ENCODE measurements around the gene NR3C2.

The NR3C2 gene

DNA sequence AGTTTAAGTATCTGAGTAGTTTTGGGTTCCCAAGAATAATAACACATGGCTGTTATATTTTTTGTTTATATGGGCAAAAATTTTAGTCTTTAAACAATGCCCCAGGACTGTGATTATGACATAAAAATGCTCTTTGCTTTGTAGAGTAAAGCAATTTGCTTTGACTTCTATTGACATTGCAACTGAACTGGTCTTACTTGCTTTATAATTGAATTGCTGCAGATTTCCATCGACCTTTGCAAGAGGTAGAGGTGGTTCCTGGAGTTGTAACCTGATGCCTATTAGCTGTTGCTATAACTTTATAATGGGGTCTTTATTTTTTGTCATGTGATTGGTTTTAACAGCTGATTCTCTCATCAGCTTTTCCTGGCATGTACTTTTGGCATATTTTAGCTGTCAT is 407.4 kb downstream of the NR3C2 start:
- ChIA-PET CTCF (interaction anchor here (0.9 to 1.2 kb wide), 2 partner anchors 10 to 30 kb away, joined by 3 read pairs; no protein-coding TSS in a partner anchor), POLR2A (no interaction called here)
- DNase-seq (ENCODE audit: low read depth, low spot score) = no peak
- no peak overlapping the region for H3K4me3 ChIP-seq (ENCODE audit: low read depth, low read length)
- TF ChIP-seq, protein P1, sequence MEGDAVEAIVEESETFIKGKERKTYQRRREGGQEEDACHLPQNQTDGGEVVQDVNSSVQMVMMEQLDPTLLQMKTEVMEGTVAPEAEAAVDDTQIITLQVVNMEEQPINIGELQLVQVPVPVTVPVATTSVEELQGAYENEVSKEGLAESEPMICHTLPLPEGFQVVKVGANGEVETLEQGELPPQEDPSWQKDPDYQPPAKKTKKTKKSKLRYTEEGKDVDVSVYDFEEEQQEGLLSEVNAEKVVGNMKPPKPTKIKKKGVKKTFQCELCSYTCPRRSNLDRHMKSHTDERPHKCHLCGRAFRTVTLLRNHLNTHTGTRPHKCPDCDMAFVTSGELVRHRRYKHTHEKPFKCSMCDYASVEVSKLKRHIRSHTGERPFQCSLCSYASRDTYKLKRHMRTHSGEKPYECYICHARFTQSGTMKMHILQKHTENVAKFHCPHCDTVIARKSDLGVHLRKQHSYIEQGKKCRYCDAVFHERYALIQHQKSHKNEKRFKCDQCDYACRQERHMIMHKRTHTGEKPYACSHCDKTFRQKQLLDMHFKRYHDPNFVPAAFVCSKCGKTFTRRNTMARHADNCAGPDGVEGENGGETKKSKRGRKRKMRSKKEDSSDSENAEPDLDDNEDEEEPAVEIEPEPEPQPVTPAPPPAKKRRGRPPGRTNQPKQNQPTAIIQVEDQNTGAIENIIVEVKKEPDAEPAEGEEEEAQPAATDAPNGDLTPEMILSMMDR (IDR thresholded peaks at IDR 0.05; ENCODE audit: insufficient read depth, low read length, missing control alignments) = no peak

DNA sequence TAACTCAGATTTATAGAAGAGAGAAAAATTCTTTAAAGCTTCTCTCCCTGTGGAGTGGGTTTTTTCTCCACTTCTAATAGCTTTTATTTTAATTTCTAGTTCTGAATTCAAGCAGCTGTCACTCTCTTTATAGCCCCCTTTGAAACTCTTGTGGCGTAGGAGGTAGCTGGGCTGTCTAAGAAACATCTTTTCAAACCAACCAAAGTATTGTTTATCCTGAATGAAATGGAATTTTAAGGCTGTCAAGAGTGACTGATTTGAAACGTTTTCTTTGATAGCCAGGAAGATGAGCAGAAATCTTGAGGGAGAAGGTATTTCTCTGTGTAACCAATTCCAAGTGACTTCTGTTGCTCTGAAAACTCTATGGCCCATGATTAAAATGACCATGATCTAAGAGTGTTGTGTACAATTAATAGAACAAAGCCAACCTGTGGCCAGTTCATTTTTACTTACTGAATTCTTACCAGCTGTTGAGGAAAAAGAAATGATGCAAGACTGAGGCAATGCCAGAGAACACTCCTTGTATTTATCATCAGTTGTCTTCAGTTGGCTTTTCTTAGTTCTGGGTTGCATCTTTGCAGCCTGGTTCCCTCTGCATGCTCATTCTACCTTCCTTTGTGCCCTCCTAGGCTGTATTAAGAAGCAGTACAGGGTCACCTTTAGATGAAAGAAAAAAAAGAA is 411.9 kb downstream of the NR3C2 start:
- peak; percentile 17 for DNase-seq (ENCODE audit: low read depth, low spot score)

DNA sequence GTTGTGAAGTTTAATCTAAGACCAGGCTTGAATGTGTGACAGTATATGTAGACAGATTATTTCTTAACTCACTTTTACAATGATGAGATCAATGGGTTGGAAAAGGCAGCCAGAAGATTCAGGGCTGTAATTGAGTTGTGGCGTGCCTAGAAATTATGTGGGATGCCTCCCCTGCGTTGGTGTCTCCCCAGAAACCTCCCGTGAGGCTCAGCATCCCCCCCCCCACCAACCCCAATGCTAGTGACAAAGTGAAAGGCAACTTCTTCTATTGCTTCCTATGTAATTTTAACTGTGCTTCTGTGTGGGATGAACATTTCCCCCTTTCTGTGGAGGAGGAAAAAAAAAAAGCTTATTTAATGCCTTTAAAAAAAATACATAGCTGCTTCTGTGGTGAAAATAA is 412.4 kb downstream of the NR3C2 start:
- TF ChIP-seq, protein P1 (IDR thresholded peaks at IDR 0.05; ENCODE audit: insufficient read depth, low read length, missing control alignments) = no peak
- no peak for DNase-seq (ENCODE audit: low read depth, low spot score)
- ChIA-PET POLR2A (interaction anchor here (0.7 kb wide), 1 partner anchor 171 kb away, joined by 3 read pairs; no protein-coding TSS in a partner anchor), CTCF (interaction anchor here (0.7 kb wide), 1 partner anchor 25 kb away, joined by 3 read pairs; no protein-coding TSS in a partner anchor)
- no peak overlapping the region for H3K4me3 ChIP-seq (ENCODE audit: low read depth, low read length)

More for the DNA sequence above, 411.9 kb downstream of the NR3C2 start:
- ChIA-PET CTCF (interaction anchor here (0.7 kb wide), 1 partner anchor 25 kb away, joined by 3 read pairs; no protein-coding TSS in a partner anchor), POLR2A (interaction anchor here (0.7 kb wide), 1 partner anchor 171 kb away, joined by 3 read pairs; no protein-coding TSS in a partner anchor)
- H3K4me3 ChIP-seq (ENCODE audit: low read depth, low read length) = no peak overlapping the region
- TF ChIP-seq, protein P1 (IDR thresholded peaks at IDR 0.05; ENCODE audit: insufficient read depth, low read length, missing control alignments) = no peak
